ENCODE results near the gene PCGF5. TPM values are rescaled to one million over a fixed set of nuclear protein-coding genes. Genes with fewer than 3 reads are reported as not detected.

Gene PCGF5
- total and polyA plus RNA-seq, 2 of the 8 experiments (the other 6 are each of a cell fraction or from before 2014, with no cell fraction given), result 5.8 to 8.4 TPM

GRCh38 chr10:91211675-91212074 is 8.8 kb upstream of the PCGF5 start (continued):
- TF ChIP-seq RXRA (IDR thresholded peaks at IDR 0.05; ENCODE audit: insufficient read depth, low read depth, low read length) (no peak), SAP30 (IDR thresholded peaks at IDR 0.05; ENCODE audit: insufficient read depth, insufficient replicate concordance, low read length) (no peak), POLR2A (IDR thresholded peaks at IDR 0.05; ENCODE audit: control extremely low read depth in 1 of 2, low read depth in 2 of 2, low read length in 2 of 2) (no peak), SUZ12 (IDR thresholded peaks at IDR 0.05; ENCODE audit: low read length) (no peak)
